Fibroblast of skin of left biceps (primary cell): ENCODE measurements around the gene ZBTB6.

Experiments used
- DNase-seq, 2 experiments: peaks; one replicate each; pipeline ENCODE4 v3.0.0-alpha.2; 2013; ENCODE audit warnings: low read depth in 2 of 2

Gene ZBTB6

GRCh38 chr9:122912964-122913673 is at the start of gene ZBTB6:
Gene ZBTB6, minus strand, starts transcription at chr9:122913323. Its CDS starts 1,251 bp downstream, at chr9:122912072.
- DNase-seq: peak; percentile 51 to 53

GRCh38 chr9:122961139-122961538 is 48.0 kb upstream of the ZBTB6 start:
- no peak for DNase-seq

- no peak for DNase-seq
Observed at GRCh38 chr9:122955961-122956360, 42.8 kb upstream of the ZBTB6 start.

- DNase-seq: no peak
Observed at GRCh38 chr9:122954253-122954691, 41.1 kb upstream of the ZBTB6 start.

GRCh38 chr9:122951056-122951455 is 37.9 kb upstream of the ZBTB6 start:
- no peak for DNase-seq

- no peak for DNase-seq
Observed at GRCh38 chr9:122950263-122950662, 37.1 kb upstream of the ZBTB6 start.

GRCh38 chr9:122949696-122950095 is 36.6 kb upstream of the ZBTB6 start:
- no peak for DNase-seq

- DNase-seq: no peak
Observed at GRCh38 chr9:122948313-122948712, 35.2 kb upstream of the ZBTB6 start.

- DNase-seq: no peak
Observed at GRCh38 chr9:122946461-122947005, 33.4 kb upstream of the ZBTB6 start.

- no peak for DNase-seq
Observed at GRCh38 chr9:122944960-122945888, 32.1 kb upstream of the ZBTB6 start.

- DNase-seq: peak in 1 of 2 experiments; percentile 19
Observed at GRCh38 chr9:122941582-122942234, 28.6 kb upstream of the ZBTB6 start.

GRCh38 chr9:122940749-122941581 is 27.8 kb upstream of the ZBTB6 start, which contains the start of gene RABGAP1:
Gene RABGAP1, plus strand, starts transcription at chr9:122941020. Its CDS starts 16,040 bp downstream, at chr9:122957060.
- DNase-seq: peak; percentile 94 to 95

GRCh38 chr9:122940454-122940748 is 27.3 kb upstream of the ZBTB6 start:
- DNase-seq: no peak

GRCh38 chr9:122939601-122940000 is 26.5 kb upstream of the ZBTB6 start:
- DNase-seq: no peak

- no peak for DNase-seq
Observed at GRCh38 chr9:122936883-122937282, 23.8 kb upstream of the ZBTB6 start.

- no peak for DNase-seq
Observed at GRCh38 chr9:122936464-122936863, 23.3 kb upstream of the ZBTB6 start.

- peak; percentile 67 to 68 for DNase-seq
Observed at GRCh38 chr9:122931226-122932121, 18.4 kb upstream of the ZBTB6 start, which contains the start of gene ZBTB26. Gene ZBTB26, minus strand, starts transcription at chr9:122931512. Its CDS starts 11,578 bp downstream, at chr9:122919934.

- DNase-seq: no peak
Observed at GRCh38 chr9:122930541-122931225, 17.6 kb upstream of the ZBTB6 start.

GRCh38 chr9:122929796-122930354 is 16.8 kb upstream of the ZBTB6 start:
- no peak for DNase-seq
